HEK293 (cell line): ENCODE measurements around the gene POLR2C.

Experiments
- CTCF ChIP-seq: fragments of 450-650 bp; formaldehyde crosslinking; IDR thresholded peaks from 2 replicates; pipeline ENCODE4 v1.5.1; 2016; ENCODE audit warnings: missing biosample characterization, missing genetic modification characterization
- GLI2 ChIP-seq: fragments of 450-650 bp; formaldehyde crosslinking; IDR thresholded peaks from 2 replicates; pipeline ENCODE4; 2017; ENCODE audit warnings: missing biosample characterization, missing genetic modification characterization, low read depth, borderline replicate concordance
- GLIS1 ChIP-seq: fragments of 450-650 bp; formaldehyde crosslinking; IDR thresholded peaks from 2 replicates; pipeline ENCODE4 v1.5.1; 2016; ENCODE audit warnings: missing biosample characterization, missing genetic modification characterization
- ZNF121 ChIP-seq: fragments of 450-650 bp; formaldehyde crosslinking; IDR thresholded peaks from 2 replicates; pipeline ENCODE4 v1.5.1; 2016; ENCODE audit warnings: missing biosample characterization, missing genetic modification characterization
- ZNF138 ChIP-seq: fragments of 450-650 bp; formaldehyde crosslinking; IDR thresholded peaks from 2 replicates; pipeline ENCODE4 v1.5.1; 2016; ENCODE audit warnings: missing biosample characterization, missing genetic modification characterization, borderline replicate concordance
- ZNF280D ChIP-seq: fragments of 450-650 bp; formaldehyde crosslinking; IDR thresholded peaks from 2 replicates; pipeline ENCODE4 v1.5.1; 2016; ENCODE audit warnings: missing biosample characterization, missing genetic modification characterization
- ZNF292 ChIP-seq: fragments of 450-650 bp; formaldehyde crosslinking; IDR thresholded peaks from 2 replicates; pipeline ENCODE4 v1.5.1; 2016; ENCODE audit warnings: low read depth, missing biosample characterization, missing genetic modification characterization, borderline replicate concordance
- ZNF302 ChIP-seq: fragments of 450-650 bp; formaldehyde crosslinking; IDR thresholded peaks from 2 replicates; pipeline ENCODE4 v1.5.1; 2016; ENCODE audit warnings: missing biosample characterization, missing genetic modification characterization, low read depth
- ZNF335 ChIP-seq: fragments of 450-650 bp; formaldehyde crosslinking; conservative IDR thresholded peaks from 2 replicates; pipeline ENCODE4 v1.5.1; 2016; ENCODE audit warnings: missing biosample characterization, missing genetic modification characterization
- ZNF558 ChIP-seq: fragments of 450-650 bp; formaldehyde crosslinking; IDR thresholded peaks from 2 replicates; pipeline ENCODE4 v1.5.1; 2016; ENCODE audit warnings: missing biosample characterization, missing genetic modification characterization
- TF ChIP-seq, protein P1 (sequence below): fragments of 450-650 bp; formaldehyde crosslinking; IDR thresholded peaks from 2 replicates; pipeline ENCODE4 v1.5.1; 2016; ENCODE audit warnings: missing biosample characterization, missing genetic modification characterization, borderline replicate concordance
- TF ChIP-seq, protein P2 (sequence below): fragments of 450-650 bp; formaldehyde crosslinking; IDR thresholded peaks from 2 replicates; pipeline ENCODE4 v1.5.1; 2016; ENCODE audit warnings: missing biosample characterization, missing genetic modification characterization
- TF ChIP-seq, protein P3 (sequence below): fragments of 450-650 bp; formaldehyde crosslinking; IDR thresholded peaks from 2 replicates; pipeline ENCODE4 v1.5.1; 2017; ENCODE audit warnings: missing biosample characterization, missing genetic modification characterization
- TF ChIP-seq, protein P4 (sequence below): fragments of 450-650 bp; formaldehyde crosslinking; IDR thresholded peaks from 2 replicates; pipeline ENCODE4 v1.5.1; 2016; ENCODE audit warnings: missing biosample characterization, missing genetic modification characterization

DNA sequence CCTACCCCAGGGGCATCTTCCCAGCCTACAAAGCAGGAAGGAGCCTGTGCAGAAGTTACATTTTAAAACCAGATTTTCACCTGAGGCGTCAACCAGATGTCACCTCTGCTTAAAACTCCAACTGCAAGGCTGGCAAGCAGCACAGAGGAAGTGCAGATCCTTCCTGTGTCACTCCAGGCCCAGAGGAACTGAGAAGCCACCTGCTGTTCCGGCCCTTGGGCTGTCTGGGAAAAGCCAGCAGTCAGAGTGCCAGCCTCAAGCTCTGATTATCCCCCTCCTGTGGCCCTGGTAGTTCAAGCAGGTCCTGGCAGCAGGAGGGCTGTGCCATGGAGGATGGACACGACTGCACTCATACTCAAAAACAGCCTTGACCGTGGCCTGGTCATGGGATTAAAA lies 10.2 kb downstream of the POLR2C start:
- TF ChIP-seq ZNF121: no peak
- no peak for TF ChIP-seq CTCF (tag by site-specific recombination)
- TF ChIP-seq ZNF335 (tag by site-specific recombination): no peak
- TF ChIP-seq, protein P1, sequence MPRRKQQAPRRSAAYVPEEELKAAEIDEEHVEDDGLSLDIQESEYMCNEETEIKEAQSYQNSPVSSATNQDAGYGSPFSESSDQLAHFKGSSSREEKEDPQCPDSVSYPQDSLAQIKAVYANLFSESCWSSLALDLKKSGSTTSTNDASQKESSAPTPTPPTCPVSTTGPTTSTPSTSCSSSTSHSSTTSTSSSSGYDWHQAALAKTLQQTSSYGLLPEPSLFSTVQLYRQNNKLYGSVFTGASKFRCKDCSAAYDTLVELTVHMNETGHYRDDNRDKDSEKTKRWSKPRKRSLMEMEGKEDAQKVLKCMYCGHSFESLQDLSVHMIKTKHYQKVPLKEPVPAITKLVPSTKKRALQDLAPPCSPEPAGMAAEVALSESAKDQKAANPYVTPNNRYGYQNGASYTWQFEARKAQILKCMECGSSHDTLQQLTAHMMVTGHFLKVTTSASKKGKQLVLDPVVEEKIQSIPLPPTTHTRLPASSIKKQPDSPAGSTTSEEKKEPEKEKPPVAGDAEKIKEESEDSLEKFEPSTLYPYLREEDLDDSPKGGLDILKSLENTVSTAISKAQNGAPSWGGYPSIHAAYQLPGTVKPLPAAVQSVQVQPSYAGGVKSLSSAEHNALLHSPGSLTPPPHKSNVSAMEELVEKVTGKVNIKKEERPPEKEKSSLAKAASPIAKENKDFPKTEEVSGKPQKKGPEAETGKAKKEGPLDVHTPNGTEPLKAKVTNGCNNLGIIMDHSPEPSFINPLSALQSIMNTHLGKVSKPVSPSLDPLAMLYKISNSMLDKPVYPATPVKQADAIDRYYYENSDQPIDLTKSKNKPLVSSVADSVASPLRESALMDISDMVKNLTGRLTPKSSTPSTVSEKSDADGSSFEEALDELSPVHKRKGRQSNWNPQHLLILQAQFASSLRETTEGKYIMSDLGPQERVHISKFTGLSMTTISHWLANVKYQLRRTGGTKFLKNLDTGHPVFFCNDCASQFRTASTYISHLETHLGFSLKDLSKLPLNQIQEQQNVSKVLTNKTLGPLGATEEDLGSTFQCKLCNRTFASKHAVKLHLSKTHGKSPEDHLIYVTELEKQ: no peak
- TF ChIP-seq ZNF138 (tag by site-specific recombination): no peak
- TF ChIP-seq, protein P2, sequence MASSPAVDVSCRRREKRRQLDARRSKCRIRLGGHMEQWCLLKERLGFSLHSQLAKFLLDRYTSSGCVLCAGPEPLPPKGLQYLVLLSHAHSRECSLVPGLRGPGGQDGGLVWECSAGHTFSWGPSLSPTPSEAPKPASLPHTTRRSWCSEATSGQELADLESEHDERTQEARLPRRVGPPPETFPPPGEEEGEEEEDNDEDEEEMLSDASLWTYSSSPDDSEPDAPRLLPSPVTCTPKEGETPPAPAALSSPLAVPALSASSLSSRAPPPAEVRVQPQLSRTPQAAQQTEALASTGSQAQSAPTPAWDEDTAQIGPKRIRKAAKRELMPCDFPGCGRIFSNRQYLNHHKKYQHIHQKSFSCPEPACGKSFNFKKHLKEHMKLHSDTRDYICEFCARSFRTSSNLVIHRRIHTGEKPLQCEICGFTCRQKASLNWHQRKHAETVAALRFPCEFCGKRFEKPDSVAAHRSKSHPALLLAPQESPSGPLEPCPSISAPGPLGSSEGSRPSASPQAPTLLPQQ (tag by site-specific recombination): no peak
- TF ChIP-seq GLI2 (tag by site-specific recombination): no peak
- no peak for TF ChIP-seq GLIS1 (tag by site-specific recombination)
- TF ChIP-seq, protein P3, sequence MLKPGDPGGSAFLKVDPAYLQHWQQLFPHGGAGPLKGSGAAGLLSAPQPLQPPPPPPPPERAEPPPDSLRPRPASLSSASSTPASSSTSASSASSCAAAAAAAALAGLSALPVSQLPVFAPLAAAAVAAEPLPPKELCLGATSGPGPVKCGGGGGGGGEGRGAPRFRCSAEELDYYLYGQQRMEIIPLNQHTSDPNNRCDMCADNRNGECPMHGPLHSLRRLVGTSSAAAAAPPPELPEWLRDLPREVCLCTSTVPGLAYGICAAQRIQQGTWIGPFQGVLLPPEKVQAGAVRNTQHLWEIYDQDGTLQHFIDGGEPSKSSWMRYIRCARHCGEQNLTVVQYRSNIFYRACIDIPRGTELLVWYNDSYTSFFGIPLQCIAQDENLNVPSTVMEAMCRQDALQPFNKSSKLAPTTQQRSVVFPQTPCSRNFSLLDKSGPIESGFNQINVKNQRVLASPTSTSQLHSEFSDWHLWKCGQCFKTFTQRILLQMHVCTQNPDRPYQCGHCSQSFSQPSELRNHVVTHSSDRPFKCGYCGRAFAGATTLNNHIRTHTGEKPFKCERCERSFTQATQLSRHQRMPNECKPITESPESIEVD: no peak
- no peak for TF ChIP-seq ZNF292
- TF ChIP-seq ZNF302 (tag by site-specific recombination): no peak
- no peak for TF ChIP-seq ZNF280D
- TF ChIP-seq, protein P4, sequence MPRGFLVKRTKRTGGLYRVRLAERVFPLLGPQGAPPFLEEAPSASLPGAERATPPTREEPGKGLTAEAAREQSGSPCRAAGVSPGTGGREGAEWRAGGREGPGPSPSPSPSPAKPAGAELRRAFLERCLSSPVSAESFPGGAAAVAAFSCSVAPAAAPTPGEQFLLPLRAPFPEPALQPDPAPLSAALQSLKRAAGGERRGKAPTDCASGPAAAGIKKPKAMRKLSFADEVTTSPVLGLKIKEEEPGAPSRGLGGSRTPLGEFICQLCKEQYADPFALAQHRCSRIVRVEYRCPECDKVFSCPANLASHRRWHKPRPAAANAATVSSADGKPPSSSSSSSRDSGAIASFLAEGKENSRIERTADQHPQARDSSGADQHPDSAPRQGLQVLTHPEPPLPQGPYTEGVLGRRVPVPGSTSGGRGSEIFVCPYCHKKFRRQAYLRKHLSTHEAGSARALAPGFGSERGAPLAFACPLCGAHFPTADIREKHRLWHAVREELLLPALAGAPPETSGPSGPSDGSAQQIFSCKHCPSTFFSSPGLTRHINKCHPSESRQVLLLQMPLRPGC (tag by site-specific recombination): no peak
- no peak for TF ChIP-seq ZNF558 (tag by site-specific recombination)
